ENCODE measurements around the gene RABGAP1L. TPM values are rescaled to one million over a fixed set of nuclear protein-coding genes. Genes with fewer than 3 reads are reported as not detected.

The RABGAP1L gene
- total RNA-seq, 2 experiments from 2014 or later: 98.1 to 158 TPM

GRCh38 chr1:174969977-174970376 is 810.7 kb downstream of the RABGAP1L start:
- Histone ChIP-seq H3K9me3 (ENCODE audit: low read length) (no peaks in the 10 kb centered on the region), H3K4me2 (ENCODE audit: low read length) (no peak overlapping the region), H3K27ac (ENCODE audit: low read depth, low read length, poor library complexity, severe bottlenecking) (peak overlapping the region; percentile 93), H3K9me2 (ENCODE audit: insufficient read depth, low read length) (no peaks in the 10 kb centered on the region), H3K4me1 (ENCODE audit: insufficient read depth, low read length, poor library complexity, severe bottlenecking) (peaks cover 55% of the 10 kb centered on the region), H4K20me1 (ENCODE audit: insufficient read depth, low read length) (no peaks in the 10 kb centered on the region), H3K36me3 (ENCODE audit: insufficient read depth, low read length) (peaks cover 54% of the 10 kb centered on the region), H3K79me2 (ENCODE audit: insufficient read depth, low read depth, low read length) (peaks cover 29% of the 10 kb centered on the region; the same call in 1 of the 2 replicates), H2AFZ (ENCODE audit: low read length) (no peak overlapping the region), H3K4me3 (ENCODE audit: low read depth, low read length, poor library complexity, severe bottlenecking) (no peak overlapping the region)
- TF ChIP-seq CTCF (conservative IDR thresholded peaks at IDR 0.05; ENCODE audit: low read length): no peak
- no peak for TF ChIP-seq EZH2phosphoT487 (IDR thresholded peaks at IDR 0.05; ENCODE audit: borderline replicate concordance, low read depth, low read length)
- no peak for DNase-seq (ENCODE audit: low spot score)
- intact Hi-C loops (cut with micrococcal nuclease; ENCODE audit: unreplicated experiment): no loop called here
- no TSS peak for BruUV-seq (replicated peaks)
- ChIA-PET CTCF (ENCODE audit: unreplicated experiment) (no interaction called here), POLR2A (interaction anchor here (0.5 to 1.1 kb wide), 5 partner anchors 9 to 117 kb away, joined by 3 to 9 read pairs (median 4); no protein-coding TSS in a partner anchor)

GRCh38 chr1:174971466-174971865 is 812.1 kb downstream of the RABGAP1L start:
- Histone ChIP-seq H4K20me1 (ENCODE audit: insufficient read depth, low read length) (no peaks in the 10 kb centered on the region), H3K4me3 (ENCODE audit: low read depth, low read length, poor library complexity, severe bottlenecking) (no peak overlapping the region), H3K36me3 (ENCODE audit: insufficient read depth, low read length) (peaks cover 69% of the 10 kb centered on the region), H3K9me2 (ENCODE audit: insufficient read depth, low read length) (no peaks in the 10 kb centered on the region), H3K27ac (ENCODE audit: low read depth, low read length, poor library complexity, severe bottlenecking) (peak overlapping the region; percentile 26), H3K4me1 (ENCODE audit: insufficient read depth, low read length, poor library complexity, severe bottlenecking) (peaks cover 40% of the 10 kb centered on the region), H3K9me3 (ENCODE audit: low read length) (no peaks in the 10 kb centered on the region), H2AFZ (ENCODE audit: low read length) (no peak overlapping the region), H3K79me2 (ENCODE audit: insufficient read depth, low read depth, low read length) (peaks cover 21% of the 10 kb centered on the region; the same call in 1 of the 2 replicates), H3K4me2 (ENCODE audit: low read length) (no peak overlapping the region)
- CTCF ChIA-PET (ENCODE audit: unreplicated experiment): no interaction called here
- BruUV-seq (replicated peaks): no TSS peak
- no peak for TF ChIP-seq EZH2phosphoT487 (IDR thresholded peaks at IDR 0.05; ENCODE audit: borderline replicate concordance, low read depth, low read length)
- no peak for TF ChIP-seq CTCF (conservative IDR thresholded peaks at IDR 0.05; ENCODE audit: low read length)
- no peak for DNase-seq (ENCODE audit: low spot score)
- intact Hi-C loops (cut with micrococcal nuclease; ENCODE audit: unreplicated experiment): no loop called here
- POLR2A ChIA-PET: no interaction called here

- Histone ChIP-seq H3K79me2 (ENCODE audit: insufficient read depth, low read depth, low read length) (peaks cover 16% of the 10 kb centered on the region; the same call in 1 of the 2 replicates), H3K9me2 (ENCODE audit: insufficient read depth, low read length) (no peaks in the 10 kb centered on the region), H4K20me1 (ENCODE audit: insufficient read depth, low read length) (no peaks in the 10 kb centered on the region), H3K4me3 (ENCODE audit: low read depth, low read length, poor library complexity, severe bottlenecking) (no peak overlapping the region), H3K4me1 (ENCODE audit: insufficient read depth, low read length, poor library complexity, severe bottlenecking) (peaks cover 36% of the 10 kb centered on the region), H3K4me2 (ENCODE audit: low read length) (no peak overlapping the region), H2AFZ (ENCODE audit: low read length) (no peak overlapping the region), H3K9me3 (ENCODE audit: low read length) (no peaks in the 10 kb centered on the region), H3K27ac (ENCODE audit: low read depth, low read length, poor library complexity, severe bottlenecking) (peak overlapping the region; percentile 26), H3K36me3 (ENCODE audit: insufficient read depth, low read length) (peaks cover 73% of the 10 kb centered on the region)
- intact Hi-C loops (cut with micrococcal nuclease; ENCODE audit: unreplicated experiment): no loop called here
- no TSS peak for BruUV-seq (replicated peaks)
- CTCF ChIA-PET (ENCODE audit: unreplicated experiment): no interaction called here
- POLR2A ChIA-PET: interaction anchor here (1.5 kb wide), 1 partner anchor 8 kb away, joined by 6 read pairs; no protein-coding TSS in a partner anchor
- DNase-seq (ENCODE audit: low spot score): no peak
- no peak for TF ChIP-seq CTCF (conservative IDR thresholded peaks at IDR 0.05; ENCODE audit: low read length)
- no peak for TF ChIP-seq EZH2phosphoT487 (IDR thresholded peaks at IDR 0.05; ENCODE audit: borderline replicate concordance, low read depth, low read length)
Measured at GRCh38 chr1:174971902-174972301, 812.6 kb downstream of the RABGAP1L start.

Measured in OCI-LY7 (cell line).